Adrenal gland (tissue), 5 donors: ENCODE measurements around the gene NHSL2.

Experiments used
- CTCF ChIP-seq, 6 experiments: fragments of 450-650 bp in 4 of 6; fragments of 200-600 bp in 2 of 6; sonication (generic) in 1 of 6; IDR thresholded peaks; 1 replicate in 5 of 6; 2 replicates in 1 of 6; pipeline versions ENCODE4 v1.5.1 to v1.8.0; 2016 to 2021; ENCODE audit warnings: antibody characterized with exemption in 6 of 6, mild to moderate bottlenecking in 2 of 6, moderate library complexity in 1 of 6
- POLR2A ChIP-seq, 2 donors: fragments of 450-650 bp; IDR thresholded peaks; one replicate each; pipeline ENCODE4 v1.6.1; 2017; ENCODE audit warnings: antibody characterized with exemption in 2 of 2, mild to moderate bottlenecking in 2 of 2, moderate library complexity in 1 of 2
- donor health status: DM: no; HTN: no; CAD: no.

GRCh38 chrX:72080800-72081199 lies 170.2 kb downstream of the NHSL2 start:
- TF ChIP-seq CTCF (IDR thresholded peaks at IDR 0.05): no peak
- no peak for TF ChIP-seq POLR2A (IDR thresholded peaks at IDR 0.05)
